H1 (cell line): Measurements from ENCODE around the gene ZGRF1. TPM values are rescaled to one million over a fixed set of nuclear protein-coding genes. Genes with fewer than 3 reads are reported as not detected.

Experiments
- CTCF ChIA-PET: fragments of 300-600 bp; sonication (Branson Sonifier 250); formaldehyde crosslinking; loops from one replicate; lab custom pipeline; 2021; ENCODE audit not compliant: partially characterized antibody; lab: Charles Lee
- POLR2A ChIA-PET: fragments of 300-600 bp; sonication (Branson Sonifier 250); formaldehyde crosslinking; loops from one replicate; lab custom pipeline; 2021; ENCODE audit warnings: inconsistent platforms; ENCODE audit not compliant: partially characterized antibody; lab: Charles Lee
- DNase-seq, 2 experiments: peaks; one replicate each; pipeline versions ENCODE4 v3.0.0 to v3.0.0-alpha.2; 2010 to 2022; ENCODE audit warnings: low spot score in 2 of 2, low read depth in 1 of 2, mixed read lengths in 1 of 2
- FAIRE-seq: peaks from 2 replicates; lab custom pipeline; 2011; peaks lifted over from hg19 to GRCh38; lab: Jason Lieb, UNC
- H2AFZ ChIP-seq: 2 replicates; pipeline ENCODE4 v1.8.1; 2012; ENCODE audit warnings: low read length, inconsistent platforms
- H2AK5ac ChIP-seq: 2 replicates; pipeline ENCODE4 v1.6.1; 2013; ENCODE audit warnings: low read depth, low read length
- H2BK120ac ChIP-seq: replicated peaks from 2 replicates; pipeline ENCODE3; 2013; ENCODE audit warnings: low read depth, low read length, inconsistent platforms
- H2BK12ac ChIP-seq: 2 replicates; pipeline ENCODE4 v1.6.1; 2013; ENCODE audit warnings: low read depth, low read length
- H2BK15ac ChIP-seq: 2 replicates; pipeline ENCODE4 v1.6.1; 2013; ENCODE audit warnings: low read length
- H2BK20ac ChIP-seq: 2 replicates; pipeline ENCODE4 v1.6.1; 2013; ENCODE audit warnings: low read length
- H2BK5ac ChIP-seq: 2 replicates; pipeline ENCODE4 v1.6.1; 2013; ENCODE audit warnings: low read depth, low read length
- H3K14ac ChIP-seq: 2 replicates; pipeline ENCODE4 v1.6.1; 2013; ENCODE audit warnings: inconsistent platforms; ENCODE audit not compliant: insufficient read length
- H3K18ac ChIP-seq: 2 replicates; pipeline ENCODE4 v1.6.1; 2013; ENCODE audit warnings: low read length; ENCODE audit errors: extremely low read depth
- H3K23ac ChIP-seq: 2 replicates; pipeline ENCODE4 v1.6.1; 2013; ENCODE audit warnings: inconsistent platforms; ENCODE audit not compliant: insufficient read length
- H3K23me2 ChIP-seq: 2 replicates; pipeline ENCODE4 v1.6.1; 2013; ENCODE audit warnings: low read depth, low read length
- H3K27ac ChIP-seq: 2 replicates; pipeline ENCODE4 v1.6.1; 2011; ENCODE audit warnings: low read depth, low read length, inconsistent platforms
- H3K27me3 ChIP-seq, 4 experiments: replicated peaks in 1 of 4; 1 replicate in 1 of 4; 2 replicates in 3 of 4; pipeline versions ENCODE4 v1.6.1 to v1.8.1; 2011 to 2013; ENCODE audit warnings: low read length in 3 of 4, mild to moderate bottlenecking in 3 of 4, inconsistent platforms in 2 of 4, mixed read lengths in 2 of 4, moderate library complexity in 1 of 4; ENCODE audit not compliant: control insufficient read depth in 3 of 4, insufficient read depth in 3 of 4; ENCODE audit errors: extremely low read depth in 1 of 4
- H3K36me3 ChIP-seq, 4 experiments: 2 replicates each; pipeline versions ENCODE4 v1.6.1 to v1.8.1; 2011 to 2013; ENCODE audit warnings: mild to moderate bottlenecking in 4 of 4, low read length in 3 of 4, moderate library complexity in 2 of 4, control low read depth in 1 of 4, inconsistent platforms in 1 of 4; ENCODE audit not compliant: insufficient read depth in 4 of 4, control insufficient read depth in 2 of 4
- H3K4ac ChIP-seq: replicated peaks from 2 replicates; pipeline ENCODE3; 2013; ENCODE audit warnings: low read length, low read depth, mixed read lengths, inconsistent platforms; ENCODE audit not compliant: insufficient read length
- H3K4me1 ChIP-seq, 4 experiments: replicated peaks in 1 of 4; 1 replicate in 1 of 4; 2 replicates in 3 of 4; pipeline versions ENCODE4 v1.6.1 to v1.8.1; 2011 to 2013; ENCODE audit warnings: low read length in 3 of 4, inconsistent platforms in 2 of 4, mixed read lengths in 1 of 4; ENCODE audit not compliant: insufficient read depth in 4 of 4, control insufficient read depth in 3 of 4
- H3K4me2 ChIP-seq, 2 experiments: 2 replicates each; pipeline versions ENCODE4 v1.6.1 to v1.8.1; 2011 to 2013; ENCODE audit warnings: low read depth in 2 of 2, low read length in 2 of 2, control low read depth in 1 of 2, inconsistent platforms in 1 of 2, mild to moderate bottlenecking in 1 of 2; ENCODE audit not compliant: insufficient read depth in 1 of 2
- H3K4me3 ChIP-seq, 4 experiments: fragments of 200-600, 300-600 bp in 1 of 4; sonication (generic), shearing (Covaris generic), sonication (Bioruptor Twin) in 1 of 4; 2 replicates each; pipeline versions ENCODE4 v1.5.1 to v1.8.1; 2011 to 2016; ENCODE audit warnings: low read length in 4 of 4, low read depth in 3 of 4, control low read depth in 2 of 4, inconsistent platforms in 2 of 4, mild to moderate bottlenecking in 2 of 4, mixed read lengths in 1 of 4, moderate library complexity in 1 of 4; ENCODE audit not compliant: insufficient read depth in 2 of 4; ENCODE audit errors: extremely low read depth in 1 of 4
- H3K56ac ChIP-seq: replicated peaks from 2 replicates; pipeline ENCODE3; 2013; ENCODE audit warnings: low read depth, mild to moderate bottlenecking, mixed read lengths, low read length, inconsistent platforms; ENCODE audit not compliant: insufficient read length
- H3K79me1 ChIP-seq: 2 replicates; pipeline ENCODE4 v1.6.1; 2013; ENCODE audit warnings: low read depth, low read length, control low read depth
- H3K79me2 ChIP-seq, 2 experiments: 2 replicates each; pipeline versions ENCODE4 v1.6.1 to v1.8.1; 2012 to 2013; ENCODE audit warnings: low read length in 2 of 2, mild to moderate bottlenecking in 2 of 2, inconsistent platforms in 1 of 2; ENCODE audit not compliant: insufficient read depth in 2 of 2, control insufficient read depth in 1 of 2
- H3K9ac ChIP-seq, 4 experiments: replicated peaks in 1 of 4; 1 replicate in 1 of 4; 2 replicates in 3 of 4; pipeline versions ENCODE4 v1.6.1 to v1.8.1; 2011 to 2013; ENCODE audit warnings: low read depth in 3 of 4, low read length in 3 of 4, control low read depth in 2 of 4, mild to moderate bottlenecking in 2 of 4, moderate library complexity in 2 of 4, inconsistent platforms in 1 of 4; ENCODE audit errors: extremely low read depth in 1 of 4
- H3K9me3 ChIP-seq, 2 experiments: 2 replicates each; pipeline versions ENCODE4 v1.6.1 to v1.8.1; 2012 to 2013; ENCODE audit warnings: mild to moderate bottlenecking in 2 of 2, moderate library complexity in 2 of 2, control low read depth in 1 of 2, inconsistent platforms in 1 of 2, low read depth in 1 of 2, low read length in 1 of 2, mixed read lengths in 1 of 2; ENCODE audit not compliant: insufficient read depth in 2 of 2
- H4K20me1 ChIP-seq, 2 experiments: replicated peaks in 1 of 2; 2 replicates each; pipeline versions ENCODE3 to v1.8.1; 2011 to 2013; ENCODE audit warnings: inconsistent platforms in 2 of 2, low read length in 2 of 2, mild to moderate bottlenecking in 1 of 2; ENCODE audit not compliant: insufficient read depth in 2 of 2, control insufficient read depth in 1 of 2
- H4K5ac ChIP-seq: 2 replicates; pipeline ENCODE4 v1.6.1; 2013; ENCODE audit warnings: low read length, low read depth, mixed read lengths, inconsistent platforms; ENCODE audit not compliant: insufficient read length
- H4K8ac ChIP-seq: 2 replicates; pipeline ENCODE4 v1.8.0; 2013; ENCODE audit warnings: mild to moderate bottlenecking, moderate library complexity, low read length, inconsistent platforms; ENCODE audit not compliant: insufficient read depth; ENCODE audit errors: extremely low read depth
- H4K91ac ChIP-seq: replicated peaks from 2 replicates; pipeline ENCODE3; 2013; ENCODE audit warnings: low read length, mixed read lengths, inconsistent platforms; ENCODE audit not compliant: insufficient read length
- ASH2L ChIP-seq: fragments of 200-600, 300-600 bp; sonication (generic); IDR thresholded peaks from one replicate; pipeline ENCODE4 v1.7.1; 2017; ENCODE audit warnings: low read length
- BACH1 ChIP-seq: IDR thresholded peaks from 2 replicates; pipeline ENCODE4 v1.6.1; 2012; ENCODE audit warnings: low read length, improper control_type of control experiment
- CEBPB ChIP-seq: IDR thresholded peaks from 2 replicates; pipeline ENCODE4 v1.6.1; 2012; ENCODE audit warnings: low read depth, low read length
- EZH2 ChIP-seq: fragments of 200-600 bp; sonication (generic); IDR thresholded peaks from 2 replicates; pipeline ENCODE4 v1.7.1; 2012; ENCODE audit warnings: low read depth, mild to moderate bottlenecking, moderate library complexity, low read length, inconsistent platforms; ENCODE audit not compliant: severe bottlenecking
- GTF2F1 ChIP-seq: IDR thresholded peaks from 2 replicates; pipeline ENCODE4 v1.6.1; 2012; ENCODE audit warnings: low read depth, low read length, improper control_type of control experiment, borderline replicate concordance
- POU5F1 ChIP-seq: IDR thresholded peaks from 2 replicates; pipeline ENCODE4 v1.6.1; 2011; ENCODE audit warnings: low read depth, mild to moderate bottlenecking, low read length, moderate library complexity
- SRF ChIP-seq: IDR thresholded peaks from 2 replicates; pipeline ENCODE4 v1.6.1; 2011; ENCODE audit warnings: mild to moderate bottlenecking, low read depth, low read length, moderate library complexity
- TAF7 ChIP-seq: optimal IDR thresholded peaks from 2 replicates; pipeline ENCODE3; 2011; ENCODE audit warnings: low read depth, mild to moderate bottlenecking, inconsistent platforms, low read length, moderate library complexity, borderline replicate concordance
- USF2 ChIP-seq: IDR thresholded peaks from 2 replicates; pipeline ENCODE4 v1.6.1; 2011; ENCODE audit warnings: low read length, improper control_type of control experiment
- ZNF274 ChIP-seq: IDR thresholded peaks from 2 replicates; pipeline ENCODE4 v1.7.0; 2012; ENCODE audit warnings: low read length, borderline replicate concordance; ENCODE audit errors: extremely low read depth
- WGBS, 2 experiments: shearing (Covaris generic) in 1 of 2; methylation state at CpG; one replicate each; pipeline versions ENCODE4 v1.1.6 to v1.1.7; 2013 to 2015; ENCODE audit warnings: low lambda C conversion rate in 2 of 2, mixed read lengths in 2 of 2, inconsistent platforms in 1 of 2, low coverage in 1 of 2, missing lambda C conversion rate in 1 of 2; ENCODE audit not compliant: insufficient replicate concordance in 2 of 2, insufficient coverage in 1 of 2, insufficient read length in 1 of 2; ENCODE audit errors: extremely low coverage in 1 of 2, missing lambda C conversion rate in 1 of 2; 5-methylcytosine and 5-hydroxymethylcytosine counted together
- polyA plus RNA-seq, 7 experiments: library from polyadenylated mRNA; depleted of rRNA in 3 of 7; stranded (reverse) in 5 of 7; unstranded in 2 of 7; fragments of >200 nt in 5 of 7; fragments of 200-250 nt in 2 of 7; gene quantifications; 1 replicate in 5 of 7; 2 replicates in 1 of 7; 4 replicates in 1 of 7; pipeline versions ENCODE4 v1.2.1 to v1.2.3, GENCODE V29; 2011 to 2013; ENCODE audit warnings: missing spikeins in 2 of 7, mixed read lengths in 2 of 7
- total RNA-seq: library from RNA; stranded (reverse); fragmentation: NEBNext Ultra II Directional; extraction: Animal tissue kit (Norgen Biotek cat#: 25700); gene quantifications from 2 replicates; pipeline ENCODE4 v1.2.1, GENCODE V29; 2021

The ZGRF1 gene
- total and polyA plus RNA-seq, 2 of the 8 experiments (the other 6 are each of a cell fraction or from before 2014, with no cell fraction given) = 12.0 to 44.6 TPM

GRCh38 chr4:112517067-112517634, 119.6 kb downstream of the ZGRF1 start:
- H3K23me2 ChIP-seq = peaks cover 23% of the 10 kb centered on the region
- H2BK20ac ChIP-seq = no peak overlapping the region
- H2BK5ac ChIP-seq = no peak overlapping the region
- H4K8ac ChIP-seq = no peak overlapping the region; the same call in 1 of the 2 replicates
- H3K79me1 ChIP-seq = no peaks in the 10 kb centered on the region
- peaks cover 88 to 100% (median 94%) of the 10 kb centered on the region in 4 experiments for H3K27me3 ChIP-seq
- peaks cover 0 to 4% (median 0%) of the 10 kb centered on the region in 4 experiments; a peak in 1 of 8 replicates for H3K36me3 ChIP-seq
- H3K23ac ChIP-seq = no peak overlapping the region
- peak overlapping the region; percentile 14 to 59 (median 25); a peak in 6 of 8 replicates for H3K4me3 ChIP-seq
- H3K56ac ChIP-seq = no peak overlapping the region
- no peak overlapping the region for H3K27ac ChIP-seq
- H4K5ac ChIP-seq = no peak overlapping the region
- no peak overlapping the region for H2BK12ac ChIP-seq
- H4K20me1 ChIP-seq = peaks cover 3 to 24% of the 10 kb centered on the region in 2 experiments
- H4K91ac ChIP-seq = no peak overlapping the region
- no peak overlapping the region for H2BK120ac ChIP-seq
- POLR2A ChIA-PET = no interaction called here
- H3K18ac ChIP-seq = no peak overlapping the region
- no peak overlapping the region for H3K4ac ChIP-seq
- no peaks in the 10 kb centered on the region for H3K9me3 ChIP-seq
- H2BK15ac ChIP-seq = no peak overlapping the region
- H3K9ac ChIP-seq = no peak overlapping the region
- H3K4me2 ChIP-seq = peak overlapping the region; percentile 90 to 96
- no peak overlapping the region for H2AFZ ChIP-seq
- H3K4me1 ChIP-seq = peaks cover 8 to 45% (median 17%) of the 10 kb centered on the region in 4 experiments
- H2AK5ac ChIP-seq = no peak overlapping the region
- FAIRE-seq (peak; percentile 13), DNase-seq (peak in 1 of 2 experiments; percentile 77)
- CTCF ChIA-PET = interaction anchor here (0.7 to 4.1 kb wide), 20 partner anchors 8 to 417 kb away, joined by 3 to 24 read pairs (median 3); no protein-coding TSS in a partner anchor
- WGBS, 2 experiments = 1% methylated on average over 20 of the region's 20 CpGs; no CpG with 5 or more reads in 1 of the 2 experiments
- no peak overlapping the region for H3K14ac ChIP-seq
- H3K79me2 ChIP-seq = no peaks in the 10 kb centered on the region
- TF ChIP-seq POU5F1 (no peak), ASH2L (peak; percentile 5), CEBPB (no peak), SRF (no peak), TAF7 (no peak), EZH2 (peak; percentile 71), BACH1 (no peak), GTF2F1 (no peak), USF2 (no peak), ZNF274 (no peak)
